ENCODE results near the gene CRYBG3.

CRYBG3 gene

GRCh38 chr3:97930018-97930417 lies 108.2 kb downstream of the CRYBG3 start:
- peaks cover 13 to 14% of the 10 kb centered on the region in 2 donors for H3K36me3 Mint-ChIP-seq
- DNase-seq (no peak), ATAC-seq (replicated peaks) (no peak)
- H3K4me3 Mint-ChIP-seq: no peak overlapping the region
- H3K4me1 Mint-ChIP-seq: no peaks in the 10 kb centered on the region
- no peak overlapping the region for H3K27ac Mint-ChIP-seq
- H3K9me3 Mint-ChIP-seq: peaks cover 0 to 3% of the 10 kb centered on the region in 2 donors
- H3K27me3 Mint-ChIP-seq: no peaks in the 10 kb centered on the region

- Mint-ChIP-seq H3K4me1 (no peaks in the 10 kb centered on the region), H3K27me3 (no peaks in the 10 kb centered on the region), H3K27ac (no peak overlapping the region), H3K36me3 (peaks cover 17% of the 10 kb centered on the region in 2 donors), H3K9me3 (peaks cover 0 to 3% of the 10 kb centered on the region in 2 donors), H3K4me3 (no peak overlapping the region)
- ATAC-seq (replicated peaks) (no peak), DNase-seq (no peak)
These were observed 109.4 kb downstream of the CRYBG3 start for GRCh38 chr3:97931218-97931617.

- H3K4me1 Mint-ChIP-seq: no peaks in the 10 kb centered on the region
- H3K9me3 Mint-ChIP-seq: peaks cover 0 to 3% of the 10 kb centered on the region in 2 donors
- no peak overlapping the region for H3K4me3 Mint-ChIP-seq
- H3K36me3 Mint-ChIP-seq: peaks cover 17 to 19% of the 10 kb centered on the region in 2 donors
- H3K27me3 Mint-ChIP-seq: no peaks in the 10 kb centered on the region
- no peak overlapping the region for H3K27ac Mint-ChIP-seq
- DNase-seq (no peak), ATAC-seq (replicated peaks) (no peak)
These were observed 110.6 kb downstream of the CRYBG3 start for GRCh38 chr3:97932387-97932801.

- H3K36me3 Mint-ChIP-seq: peaks cover 19 to 27% of the 10 kb centered on the region in 2 donors
- ATAC-seq (replicated peaks): no peak
- H3K27ac Mint-ChIP-seq: no peak overlapping the region
- H3K4me3 Mint-ChIP-seq: no peak overlapping the region
- no peaks in the 10 kb centered on the region for H3K27me3 Mint-ChIP-seq
- H3K4me1 Mint-ChIP-seq: peaks cover 0 to 2% of the 10 kb centered on the region in 2 donors
- no peak for DNase-seq
- H3K9me3 Mint-ChIP-seq: peaks cover 0 to 3% of the 10 kb centered on the region in 2 donors
These were observed 113.3 kb downstream of the CRYBG3 start for GRCh38 chr3:97934980-97935695.

- Mint-ChIP-seq H3K4me3 (no peak overlapping the region), H3K27ac (no peak overlapping the region), H3K4me1 (peaks cover 0 to 2% of the 10 kb centered on the region in 2 donors), H3K9me3 (peaks cover 0 to 2% of the 10 kb centered on the region in 2 donors), H3K27me3 (no peaks in the 10 kb centered on the region), H3K36me3 (peaks cover 14 to 23% of the 10 kb centered on the region in 2 donors)
- no peak for DNase-seq
- no peak for ATAC-seq (replicated peaks)
These were observed 114.0 kb downstream of the CRYBG3 start for GRCh38 chr3:97935842-97936241.

GRCh38 chr3:97937205-97937604 lies 115.4 kb downstream of the CRYBG3 start:
- no peak for ATAC-seq (replicated peaks)
- H3K27ac Mint-ChIP-seq: no peak overlapping the region

GRCh38 chr3:97938444-97938843 lies 116.6 kb downstream of the CRYBG3 start:
- H3K27ac Mint-ChIP-seq: no peak overlapping the region
- H3K9me3 Mint-ChIP-seq: no peaks in the 10 kb centered on the region
- ATAC-seq (replicated peaks): no peak
- H3K36me3 Mint-ChIP-seq: peaks cover 7 to 17% of the 10 kb centered on the region in 2 donors
- DNase-seq: no peak
- no peaks in the 10 kb centered on the region for H3K27me3 Mint-ChIP-seq
- H3K4me1 Mint-ChIP-seq: peaks cover 0 to 2% of the 10 kb centered on the region in 2 donors
- H3K4me3 Mint-ChIP-seq: no peak overlapping the region

More at GRCh38 chr3:97937205-97937604, 115.4 kb downstream of the CRYBG3 start:
- no peak for DNase-seq
- Mint-ChIP-seq H3K9me3 (no peaks in the 10 kb centered on the region), H3K27me3 (no peaks in the 10 kb centered on the region), H3K36me3 (peaks cover 9 to 18% of the 10 kb centered on the region in 2 donors), H3K4me1 (peaks cover 0 to 2% of the 10 kb centered on the region in 2 donors), H3K4me3 (no peak overlapping the region)

GRCh38 chr3:97939401-97939800 lies 117.6 kb downstream of the CRYBG3 start:
- H3K4me3 Mint-ChIP-seq: no peak overlapping the region
- H3K9me3 Mint-ChIP-seq: no peaks in the 10 kb centered on the region
- H3K36me3 Mint-ChIP-seq: peaks cover 13 to 17% of the 10 kb centered on the region in 2 donors
- ATAC-seq (replicated peaks) (no peak), DNase-seq (no peak)
- peaks cover 0 to 2% of the 10 kb centered on the region in 2 donors for H3K4me1 Mint-ChIP-seq
- H3K27ac Mint-ChIP-seq: no peak overlapping the region
- no peaks in the 10 kb centered on the region for H3K27me3 Mint-ChIP-seq

GRCh38 chr3:97940034-97940433 lies 118.2 kb downstream of the CRYBG3 start:
- Mint-ChIP-seq H3K4me3 (no peak overlapping the region), H3K9me3 (no peaks in the 10 kb centered on the region), H3K4me1 (peaks cover 0 to 2% of the 10 kb centered on the region in 2 donors), H3K27me3 (no peaks in the 10 kb centered on the region), H3K36me3 (peaks cover 13 to 17% of the 10 kb centered on the region in 2 donors), H3K27ac (no peak overlapping the region)
- ATAC-seq (replicated peaks) (no peak), DNase-seq (no peak)

GRCh38 chr3:97942801-97943546 lies 121.2 kb downstream of the CRYBG3 start:
- peaks cover 0 to 2% of the 10 kb centered on the region in 2 donors for H3K4me1 Mint-ChIP-seq
- ATAC-seq (replicated peaks): no peak
- H3K4me3 Mint-ChIP-seq: no peak overlapping the region

GRCh38 chr3:97948351-97949109 lies 126.7 kb downstream of the CRYBG3 start:
- H3K36me3 Mint-ChIP-seq: peaks cover 50 to 64% of the 10 kb centered on the region in 2 donors
- H3K4me3 Mint-ChIP-seq: no peak overlapping the region
- H3K9me3 Mint-ChIP-seq: no peaks in the 10 kb centered on the region
- no peak overlapping the region for H3K27ac Mint-ChIP-seq
- DNase-seq (no peak), ATAC-seq (replicated peaks) (no peak)
- no peaks in the 10 kb centered on the region for H3K4me1 Mint-ChIP-seq
- H3K27me3 Mint-ChIP-seq: no peaks in the 10 kb centered on the region

More at GRCh38 chr3:97942801-97943546, 121.2 kb downstream of the CRYBG3 start:
- Mint-ChIP-seq H3K9me3 (no peaks in the 10 kb centered on the region), H3K36me3 (peaks cover 19 to 26% of the 10 kb centered on the region in 2 donors), H3K27me3 (no peaks in the 10 kb centered on the region), H3K27ac (no peak overlapping the region)
- DNase-seq: no peak

- H3K4me3 Mint-ChIP-seq: no peak overlapping the region
- ATAC-seq (replicated peaks): no peak
- no peaks in the 10 kb centered on the region for H3K9me3 Mint-ChIP-seq
- no peak for DNase-seq
- peaks cover 46 to 65% of the 10 kb centered on the region in 2 donors for H3K36me3 Mint-ChIP-seq
- no peak overlapping the region for H3K27ac Mint-ChIP-seq
- H3K27me3 Mint-ChIP-seq: no peaks in the 10 kb centered on the region
- H3K4me1 Mint-ChIP-seq: no peaks in the 10 kb centered on the region
These were observed 127.3 kb downstream of the CRYBG3 start for GRCh38 chr3:97949110-97949485.

- H3K36me3 Mint-ChIP-seq: peaks cover 45 to 70% of the 10 kb centered on the region in 2 donors
- no peak for DNase-seq
These were observed 127.9 kb downstream of the CRYBG3 start for GRCh38 chr3:97949743-97950142.

GRCh38 chr3:97950360-97950759 lies 128.5 kb downstream of the CRYBG3 start:
- H3K9me3 Mint-ChIP-seq: no peaks in the 10 kb centered on the region
- DNase-seq (no peak), ATAC-seq (replicated peaks) (no peak)
- peaks cover 2 to 4% of the 10 kb centered on the region in 2 donors for H3K4me1 Mint-ChIP-seq
- H3K4me3 Mint-ChIP-seq: no peak overlapping the region
- peaks cover 45 to 76% of the 10 kb centered on the region in 2 donors for H3K36me3 Mint-ChIP-seq
- H3K27ac Mint-ChIP-seq: no peak overlapping the region
- H3K27me3 Mint-ChIP-seq: no peaks in the 10 kb centered on the region

More at GRCh38 chr3:97949743-97950142, 127.9 kb downstream of the CRYBG3 start:
- Mint-ChIP-seq H3K4me1 (no peaks in the 10 kb centered on the region), H3K9me3 (no peaks in the 10 kb centered on the region), H3K27me3 (no peaks in the 10 kb centered on the region), H3K4me3 (no peak overlapping the region), H3K27ac (no peak overlapping the region)
- no peak for ATAC-seq (replicated peaks)
